ENCODE measurements around the gene DPH6.
"Not testable (repeated sequence)": the region's sequence is repeated elsewhere in the genome, so short reads cannot be mapped to it uniquely, and the experiment has no call there.

The DPH6 gene

DNA sequence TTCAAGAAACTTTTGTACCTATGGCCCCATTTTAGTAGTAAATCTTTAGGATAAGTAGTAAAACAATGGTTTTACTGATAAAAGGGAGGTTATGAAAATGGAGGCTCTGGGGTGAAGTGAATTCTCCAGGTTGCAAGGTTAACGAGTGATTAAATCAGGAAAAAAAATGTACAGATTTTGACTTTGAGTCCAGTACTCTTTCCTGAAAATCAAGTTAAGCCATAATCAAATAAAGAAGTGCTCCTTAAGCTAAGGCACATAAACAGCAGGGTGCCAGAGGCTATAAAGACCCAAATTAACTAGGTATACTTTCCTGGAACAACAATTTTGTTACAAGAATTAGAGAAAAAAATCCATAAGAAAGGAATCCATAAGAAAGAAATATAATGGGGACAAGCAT lies 114.7 kb downstream of the DPH6 start:
- DNase-seq = no peak

DNA sequence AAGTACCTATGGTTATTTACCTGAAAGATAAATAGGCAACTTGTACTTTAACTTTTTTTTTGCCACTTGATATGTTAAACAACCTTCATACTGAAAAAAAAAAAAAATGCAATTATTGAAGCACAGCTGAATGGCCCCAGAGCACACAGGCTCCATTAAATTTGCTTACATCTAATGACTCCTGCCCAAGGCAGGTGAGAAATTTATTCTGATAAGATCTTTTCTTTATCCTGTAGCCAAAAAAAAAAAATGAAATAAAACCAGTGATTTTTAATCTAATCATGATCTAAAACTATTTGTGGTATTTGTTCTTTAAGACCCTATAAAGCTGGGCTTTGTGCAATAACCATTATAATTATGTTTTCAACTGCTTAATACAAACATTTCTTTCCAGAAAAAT lies 115.7 kb downstream of the DPH6 start:
- no peak for DNase-seq

DNA sequence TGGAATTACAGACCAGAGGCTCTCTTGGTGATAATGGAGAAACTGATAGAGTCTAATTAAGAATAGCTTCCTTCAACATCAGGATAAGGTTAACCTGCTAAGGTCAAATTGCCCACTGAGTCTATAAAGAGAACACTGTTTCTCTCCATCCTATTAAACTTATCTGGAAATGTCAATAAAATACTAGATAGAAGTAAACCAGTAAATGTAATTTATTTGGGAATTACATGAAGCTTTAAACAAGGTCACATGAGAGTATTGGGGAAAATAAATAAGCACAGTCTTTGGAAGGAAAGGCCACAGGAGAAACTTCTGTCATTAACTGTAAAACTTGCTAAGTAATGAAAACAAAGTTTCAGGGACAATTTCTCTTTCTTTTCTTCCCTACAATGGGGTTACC lies 118.5 kb downstream of the DPH6 start:
- no peak for DNase-seq

DNA sequence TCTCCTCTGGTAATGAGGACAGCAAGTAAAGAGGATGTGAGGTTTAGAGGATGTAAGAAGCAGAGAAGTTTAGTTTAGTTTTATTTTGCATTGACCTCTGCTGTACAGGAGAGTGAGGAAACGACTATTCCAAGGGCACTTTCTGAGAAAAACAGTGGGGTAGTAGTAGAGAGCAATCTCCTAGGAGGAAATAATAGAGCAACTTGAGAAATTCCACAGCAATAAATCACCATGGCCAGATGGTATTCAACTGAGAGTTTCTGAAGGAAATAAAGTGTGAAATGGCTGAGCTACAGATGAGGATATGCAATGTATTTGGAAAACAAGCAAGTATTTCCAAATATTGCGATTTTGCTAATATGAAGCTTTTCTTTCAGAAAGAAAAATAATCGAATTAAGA lies 118.9 kb downstream of the DPH6 start:
- peak; percentile 81 for DNase-seq

DNA sequence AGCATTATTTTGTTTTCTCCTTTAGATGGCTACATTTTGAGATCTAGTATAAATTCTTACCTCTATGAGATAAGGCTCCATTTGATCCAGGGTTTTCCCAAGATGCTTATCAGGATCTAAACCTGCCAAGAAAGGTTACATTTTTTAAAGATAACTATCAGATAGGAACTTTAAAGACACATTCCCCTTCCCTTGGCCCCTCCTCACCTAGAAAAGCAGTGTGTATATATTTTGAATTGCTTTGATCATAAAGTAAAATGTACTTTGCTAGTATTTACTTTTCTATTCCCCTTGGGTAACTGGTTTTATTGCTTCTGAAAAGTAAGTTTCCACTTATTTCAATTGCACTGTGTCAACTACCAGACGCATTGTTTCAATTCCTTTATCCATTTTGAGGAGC lies 135.2 kb downstream of the DPH6 start:
- DNase-seq = no peak

DNA sequence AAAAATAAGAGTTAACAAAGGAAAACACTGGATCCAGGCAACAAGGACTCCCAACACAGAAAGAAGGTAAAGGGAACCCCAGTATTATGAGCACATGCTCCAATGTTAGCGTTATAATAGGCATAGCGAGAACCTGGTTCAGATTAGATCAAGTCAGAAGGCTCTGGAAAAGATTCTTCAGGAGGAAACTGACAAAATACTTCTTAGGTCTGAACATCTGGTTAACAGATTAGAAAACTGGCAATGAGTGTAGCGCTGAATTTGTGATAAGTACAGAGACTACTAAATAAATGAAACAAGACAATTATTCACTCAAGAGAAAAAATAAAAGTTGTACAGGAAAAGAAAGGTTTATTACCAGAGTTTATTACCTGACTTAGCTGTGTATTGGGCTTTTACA lies 146.1 kb downstream of the DPH6 start:
- no peak for DNase-seq

DNA sequence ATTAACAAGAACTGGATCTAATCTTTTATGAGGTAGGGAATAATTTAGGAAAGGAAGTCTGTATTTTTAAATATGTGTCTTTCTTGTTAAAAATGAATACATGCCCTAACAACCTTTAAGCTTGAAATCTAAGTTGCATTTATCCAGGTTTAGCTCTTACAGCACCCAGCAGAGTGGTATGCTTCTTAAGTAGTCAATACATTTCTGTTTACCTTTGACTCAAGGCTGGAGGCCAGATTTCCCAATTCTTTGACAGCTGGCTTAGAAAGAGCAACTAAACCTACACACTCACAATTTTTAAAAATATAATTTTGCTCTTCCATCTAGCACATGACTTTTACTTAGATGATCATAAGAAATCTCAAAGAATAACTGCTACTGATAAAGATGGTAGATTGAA lies 148.9 kb downstream of the DPH6 start:
- no peak for DNase-seq

DNA sequence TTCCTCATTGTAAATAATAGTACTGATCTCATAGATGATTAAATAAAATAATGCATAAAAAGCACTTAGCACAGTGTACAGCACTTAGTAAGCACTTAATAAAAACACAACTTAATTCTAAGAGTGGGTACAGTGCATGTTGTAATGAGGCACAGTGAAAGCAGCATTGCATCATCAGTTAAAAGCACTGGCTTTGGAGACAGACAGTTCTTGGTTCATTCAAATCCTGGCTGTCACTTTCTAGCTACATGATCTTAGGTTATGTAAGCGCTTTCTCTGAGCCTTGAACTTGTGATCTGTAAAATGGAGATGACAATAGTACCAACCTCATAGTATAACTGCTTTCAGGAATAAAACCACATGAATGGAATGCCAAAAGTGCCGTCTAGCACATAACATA lies 151.5 kb downstream of the DPH6 start:
- peak; percentile 1 for DNase-seq

DNA sequence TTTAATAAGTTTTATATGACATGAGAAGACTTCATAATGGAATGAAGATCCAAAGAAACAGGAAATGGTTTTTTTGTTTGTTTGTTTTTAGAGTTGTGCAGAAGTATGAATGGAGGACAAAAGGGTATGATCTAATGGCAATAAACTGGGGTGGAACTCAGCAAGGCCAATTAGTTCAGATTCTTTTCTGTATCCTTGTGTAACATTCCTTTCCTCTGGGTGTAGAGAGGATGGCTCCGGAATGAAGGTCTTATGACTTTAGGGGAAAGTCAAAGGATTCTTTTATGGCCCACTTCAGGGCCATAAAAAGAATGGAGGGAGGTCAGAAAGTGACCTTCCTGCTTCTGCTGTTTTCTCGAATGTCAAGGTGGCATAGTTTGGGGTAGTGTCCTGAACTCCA lies 152.6 kb downstream of the DPH6 start:
- peak; percentile 60 for DNase-seq

DNA sequence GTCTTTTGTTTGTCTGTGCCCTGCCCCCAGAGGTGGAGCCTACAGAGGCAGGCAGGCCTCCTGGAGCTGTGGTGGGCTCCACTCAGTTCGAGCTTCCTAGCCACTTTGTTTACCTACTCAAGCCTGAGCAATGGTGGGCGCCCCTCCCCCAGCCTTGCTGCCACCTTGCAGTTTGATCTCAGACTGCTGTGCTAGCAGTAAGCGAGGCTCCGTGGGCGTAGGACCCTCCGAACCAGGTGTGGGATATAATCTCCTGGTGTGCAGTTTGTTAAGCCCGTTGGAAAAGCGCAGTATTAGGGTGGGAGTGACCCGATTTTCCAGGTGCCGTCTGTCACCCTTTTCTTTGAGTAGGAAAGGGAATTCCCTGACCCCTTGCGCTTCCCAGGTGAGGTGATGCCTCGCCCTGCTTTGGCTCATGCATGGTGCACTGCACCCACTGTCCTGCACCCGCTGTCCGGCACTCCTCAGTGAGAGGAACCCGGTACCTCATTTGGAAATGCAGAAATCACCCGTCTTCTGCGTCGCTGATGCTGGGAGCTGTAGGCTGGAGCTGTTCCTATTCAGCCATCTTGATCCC lies 154.5 kb downstream of the DPH6 start:
- DNase-seq = not testable (repeated sequence)

DNA sequence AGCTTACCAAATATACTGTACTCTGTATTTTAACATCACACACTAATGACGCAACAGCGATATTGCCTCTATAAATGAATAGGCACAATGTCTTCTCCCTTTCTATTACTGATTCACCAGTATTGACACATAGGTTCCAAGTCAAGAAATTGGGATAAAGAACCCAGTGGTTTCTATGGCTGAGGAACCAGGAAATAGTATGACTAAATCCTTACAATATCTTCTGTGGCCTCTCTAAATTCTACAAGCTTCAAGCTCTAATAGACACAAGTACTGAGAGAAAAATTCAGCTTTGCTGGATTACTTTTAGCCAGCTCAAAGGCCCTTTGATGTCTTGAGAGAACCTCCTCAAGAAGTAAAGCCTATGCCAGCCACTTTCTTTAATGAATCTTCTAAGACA lies 162.5 kb downstream of the DPH6 start:
- no peak for DNase-seq

DNA sequence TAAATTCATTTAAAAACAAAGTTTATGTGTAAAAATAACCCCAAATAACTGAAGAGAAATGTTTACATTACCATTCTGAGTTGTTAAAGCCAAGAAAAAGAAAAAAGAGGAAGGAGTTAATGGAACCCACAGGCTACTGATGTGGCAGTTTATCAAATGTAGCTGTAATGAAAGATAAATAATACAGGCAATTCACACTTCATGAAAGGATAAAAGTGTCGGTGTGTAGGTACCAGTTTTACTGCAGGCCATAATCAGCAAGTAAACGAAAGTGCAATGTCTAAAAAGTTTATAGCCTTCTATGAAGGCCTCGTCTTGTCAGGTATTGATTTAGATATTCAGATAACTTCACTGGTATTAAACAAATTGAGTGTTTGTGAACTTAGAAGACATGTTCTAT lies 164.6 kb downstream of the DPH6 start:
- no peak for DNase-seq

DNA sequence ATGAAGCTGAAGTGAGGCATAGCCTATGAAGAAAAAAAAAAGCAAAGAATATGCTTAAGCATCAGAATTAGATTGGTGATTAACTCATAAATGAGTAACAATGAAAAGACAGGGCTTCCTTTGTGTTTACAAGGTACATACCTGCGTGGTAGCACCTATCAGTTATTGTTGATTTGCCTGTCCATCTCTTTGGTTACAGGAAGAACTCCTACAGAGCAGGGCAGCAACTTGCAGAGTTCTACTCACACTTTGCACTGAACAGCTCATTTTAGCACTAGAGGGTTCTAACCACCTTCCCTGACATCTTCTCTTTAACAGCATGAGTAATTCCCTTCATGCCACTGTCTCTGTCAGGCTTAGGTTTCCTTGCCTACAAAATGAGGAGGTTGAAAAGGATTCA lies 166.0 kb downstream of the DPH6 start:
- DNase-seq = no peak

DNA sequence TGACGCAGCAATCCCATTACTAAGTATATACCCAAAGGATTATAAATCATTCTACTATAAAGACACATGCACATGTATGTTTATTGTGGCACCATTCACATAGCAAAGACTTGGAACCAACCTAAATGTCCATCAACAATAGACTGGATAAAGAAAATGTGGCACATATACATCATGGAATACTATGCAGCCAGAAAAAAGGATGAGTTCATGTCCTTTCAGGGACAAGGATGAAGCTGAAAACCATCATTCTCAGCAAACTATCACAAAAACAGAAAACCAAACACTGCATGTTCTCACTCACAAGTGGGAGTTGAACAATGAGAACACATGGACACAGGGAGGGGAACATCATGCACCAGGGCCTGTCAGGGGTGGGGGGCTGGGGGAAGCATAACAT lies 167.5 kb downstream of the DPH6 start:
- DNase-seq = not testable (repeated sequence)

DNA sequence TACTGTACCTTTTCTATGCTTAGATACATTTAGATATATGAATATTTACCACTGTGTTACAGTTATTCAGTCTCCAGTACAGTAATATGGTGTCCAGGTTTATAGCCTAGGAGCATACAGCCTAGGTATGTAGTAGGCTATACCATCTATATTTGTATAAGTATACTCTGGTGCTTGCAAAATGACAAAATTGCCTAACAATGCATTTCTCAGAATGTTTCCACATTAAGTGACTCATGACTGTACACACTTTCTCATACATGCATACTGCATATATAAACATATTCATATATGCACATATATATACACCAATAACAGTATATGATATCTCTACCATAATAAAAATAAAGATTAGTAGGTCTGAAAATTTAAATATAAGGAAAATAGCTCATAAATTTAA lies 169.3 kb downstream of the DPH6 start:
- DNase-seq = no peak

DNA sequence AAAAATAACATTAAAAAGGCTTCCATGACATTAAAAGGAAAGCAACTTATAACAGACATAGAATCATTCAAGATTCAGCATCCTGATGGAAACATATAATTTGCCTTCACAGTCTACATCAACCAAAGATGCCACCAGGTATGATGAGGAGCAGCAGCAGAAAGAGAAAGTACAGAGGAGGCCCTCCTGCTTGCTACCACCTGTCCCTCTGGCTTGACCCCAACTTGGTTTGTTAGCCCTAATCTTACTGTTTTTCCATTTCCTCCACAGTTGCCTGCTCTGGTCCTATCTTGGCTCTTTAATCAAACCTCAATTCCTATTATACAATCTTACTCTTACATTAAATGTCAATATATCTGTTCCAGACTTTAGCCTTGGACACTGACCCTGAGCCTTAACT lies 171.3 kb downstream of the DPH6 start:
- DNase-seq = no peak

DNA sequence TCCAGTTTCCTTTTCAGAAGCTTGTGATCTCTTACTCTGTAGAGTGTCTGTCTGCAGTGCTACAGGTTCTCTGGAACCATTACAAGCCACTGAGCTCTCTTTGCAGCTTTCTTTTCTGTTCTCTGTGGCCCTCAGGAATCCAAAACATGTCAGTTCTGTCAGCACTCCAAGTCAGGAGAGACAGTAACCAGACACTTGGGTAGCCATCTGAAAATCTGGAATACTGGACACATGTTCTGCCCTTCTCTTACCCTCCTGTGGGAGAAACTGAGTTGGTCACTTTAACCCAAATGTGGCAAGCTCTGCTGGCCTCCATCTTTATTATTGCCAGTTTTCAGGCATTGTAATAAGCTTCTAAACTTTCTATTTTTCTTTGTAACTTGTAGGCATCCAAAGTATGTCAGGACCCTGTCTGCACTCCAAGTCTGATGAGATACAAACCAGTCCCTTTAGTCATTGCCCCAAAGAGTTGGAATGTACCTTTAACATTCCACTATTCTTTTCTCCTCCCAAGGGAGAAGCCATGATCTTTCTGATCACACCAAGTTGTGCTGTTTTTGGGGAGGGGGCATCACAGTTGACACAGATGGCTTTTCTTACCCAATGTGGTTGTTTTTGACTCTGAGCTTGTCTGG lies 183.7 kb downstream of the DPH6 start:
- DNase-seq = peak; percentile 50

DNA sequence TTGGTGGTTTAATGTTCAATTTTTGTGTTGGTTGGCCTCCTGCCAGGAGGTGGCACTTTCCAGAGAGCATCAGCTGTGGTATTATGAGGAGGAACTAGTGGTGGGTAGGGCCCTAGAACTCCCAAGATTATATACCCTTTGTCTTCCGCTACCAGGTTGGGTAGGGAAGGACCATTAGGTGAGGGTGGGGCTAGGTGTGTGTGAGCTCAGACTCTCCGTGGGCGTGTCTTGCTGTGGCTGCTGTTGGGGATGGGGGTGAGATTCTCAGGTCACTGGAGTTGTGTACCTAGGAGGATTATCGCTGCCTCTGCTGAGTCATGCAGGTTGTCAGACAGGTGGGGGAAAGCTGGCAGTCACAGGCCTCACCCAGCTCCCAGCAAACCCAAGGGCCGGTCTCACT lies 187.1 kb downstream of the DPH6 start:
- no peak for DNase-seq

DNA sequence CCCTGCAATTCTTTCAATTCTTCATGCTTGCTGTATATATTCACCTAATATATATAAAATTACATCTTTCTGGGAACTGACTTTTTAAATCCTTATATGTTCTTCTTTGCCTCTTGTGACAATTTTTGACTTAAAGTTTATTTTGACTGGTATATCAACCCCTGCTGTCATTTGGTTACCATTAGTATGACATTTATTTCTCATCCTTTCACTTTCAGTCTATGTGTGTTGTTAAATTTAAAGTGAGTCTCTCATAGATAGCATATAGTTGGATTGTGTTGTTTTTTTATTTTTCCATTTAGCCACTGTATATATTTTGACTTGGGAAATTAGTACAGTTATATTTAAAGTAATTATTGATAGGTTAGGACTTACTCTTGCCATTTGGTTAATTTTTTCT lies 194.9 kb downstream of the DPH6 start:
- no peak for DNase-seq

DNA sequence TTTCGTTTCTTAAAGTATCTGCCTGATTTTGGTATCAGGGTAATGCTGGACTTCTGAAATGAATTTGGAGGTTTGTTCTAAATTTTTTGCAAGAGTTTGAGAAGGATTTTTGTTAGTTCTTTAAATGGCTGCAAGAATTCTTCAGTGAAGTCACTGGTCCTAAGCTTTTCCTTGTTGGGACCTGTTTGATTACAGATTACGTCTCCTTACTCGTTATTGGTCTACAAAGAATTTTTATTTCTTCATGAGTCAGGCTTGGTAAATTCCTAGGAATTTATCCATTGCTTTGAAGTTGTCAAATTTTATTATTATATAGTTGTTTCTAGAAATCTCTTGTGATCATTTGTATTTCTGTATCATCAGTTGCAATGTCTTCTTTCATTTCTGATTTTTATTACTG lies 196.0 kb downstream of the DPH6 start:
- peak; percentile 35 for DNase-seq

DNA sequence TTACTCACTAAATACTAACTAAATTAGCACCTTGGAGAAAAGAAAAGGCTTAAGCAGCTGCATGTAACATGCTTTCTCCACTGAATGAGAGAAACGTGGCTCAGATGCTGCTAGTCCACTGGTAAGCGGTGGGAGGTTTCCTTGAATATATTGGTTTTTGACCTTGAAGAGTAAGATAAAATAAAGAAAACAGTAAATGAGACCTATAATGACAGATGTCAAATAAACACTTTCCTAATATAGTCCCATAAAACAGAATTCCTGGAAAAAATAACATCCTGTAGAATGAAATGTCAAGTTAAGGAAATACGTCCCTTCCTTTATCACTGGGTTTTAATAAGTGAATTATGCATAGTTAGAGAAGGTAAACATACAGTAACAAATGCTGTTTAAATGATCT lies 215.0 kb downstream of the DPH6 start:
- DNase-seq = no peak

DNA sequence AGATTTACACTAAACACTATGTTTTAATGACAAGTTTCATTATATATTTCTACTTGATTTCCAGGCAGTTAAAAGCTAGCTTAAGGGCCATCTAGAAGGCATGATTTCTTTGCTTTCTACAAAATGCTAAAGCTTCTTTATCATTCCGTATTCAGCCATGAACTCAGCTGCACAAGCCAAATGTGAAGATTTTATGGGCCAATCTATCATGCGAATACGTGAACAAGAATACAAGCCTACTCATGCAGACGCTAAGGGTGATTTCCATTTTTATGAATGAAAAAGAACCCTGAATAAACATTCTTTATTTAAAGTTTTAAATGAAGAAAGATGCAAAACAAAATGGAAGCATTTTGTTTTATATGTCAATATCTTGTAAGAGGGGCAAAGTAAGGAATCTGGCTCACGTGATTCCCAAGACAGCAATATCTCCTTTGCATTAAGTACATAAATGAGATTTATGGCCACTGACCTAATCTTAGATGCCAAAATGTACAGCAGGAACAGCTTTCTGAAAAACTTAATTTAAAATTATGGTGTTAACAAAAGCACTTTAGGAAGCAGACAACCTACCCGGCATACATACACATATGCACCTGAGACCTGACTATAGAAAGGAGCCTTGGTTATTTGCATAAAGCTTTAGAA lies 215.8 kb downstream of the DPH6 start:
- DNase-seq = no peak

DNA sequence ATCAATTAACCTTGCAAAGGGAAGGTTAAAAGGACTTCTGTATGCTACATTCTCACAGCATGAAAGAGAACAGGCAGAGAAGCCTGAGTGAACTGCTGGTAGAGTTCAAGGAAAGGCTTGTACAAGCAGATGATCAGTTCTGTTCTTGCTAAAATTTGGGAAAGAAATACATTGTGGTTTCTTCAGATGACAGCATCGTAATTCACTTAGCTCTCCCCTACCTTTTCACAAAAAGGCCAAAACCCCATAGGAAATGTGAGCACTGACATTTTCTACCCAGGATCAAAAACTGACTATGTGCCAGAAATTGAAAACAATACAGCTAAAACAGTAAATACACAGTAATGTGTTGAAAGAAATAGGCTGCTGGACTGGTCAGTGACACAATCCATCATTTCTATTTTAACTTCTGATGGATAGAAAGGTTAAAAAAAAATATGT lies 216.4 kb downstream of the DPH6 start:
- no peak for DNase-seq

DNA sequence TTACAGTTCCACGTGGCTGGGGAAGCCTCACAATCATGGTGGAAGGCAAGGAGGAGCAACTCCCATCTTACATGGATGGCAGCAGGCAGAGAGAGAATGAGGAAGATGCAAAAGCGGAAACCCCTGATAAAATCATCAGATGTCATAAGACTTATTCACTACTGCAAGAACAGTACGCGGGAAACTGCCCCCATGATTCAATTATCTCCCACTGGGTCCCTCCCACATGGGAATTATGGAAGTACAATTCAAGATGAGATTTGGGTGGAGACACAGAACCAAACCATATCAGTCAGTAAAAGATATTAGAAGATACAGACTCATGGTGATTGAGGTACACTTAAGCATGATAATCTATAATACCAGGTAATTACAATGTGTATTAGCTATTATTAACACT lies 217.1 kb downstream of the DPH6 start:
- not testable (repeated sequence) for DNase-seq

DNA sequence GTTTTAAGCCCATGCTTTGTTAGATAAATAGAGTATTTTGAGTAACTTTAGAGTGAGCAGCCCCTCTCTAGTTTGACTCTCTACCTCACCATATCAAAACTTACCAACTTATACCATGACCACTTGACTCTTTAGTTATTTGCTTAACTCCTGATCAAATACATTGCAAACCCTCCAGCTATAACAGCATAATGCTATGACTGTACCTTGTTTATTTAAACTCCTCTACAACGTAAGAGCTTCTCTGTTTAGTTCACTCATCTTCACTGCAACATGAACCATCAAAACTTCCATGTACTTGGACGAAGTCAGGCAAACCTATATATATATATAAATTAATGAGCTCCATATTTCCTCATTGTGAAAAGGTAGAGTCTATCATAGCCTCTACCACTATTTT lies 218.2 kb downstream of the DPH6 start:
- no peak for DNase-seq
